Neutrophil (primary cell): ENCODE data around the gene CLEC4A.

ENCODE experiments used
- H3K27ac ChIP-seq: fragments of 200-600 bp; sonication (generic); 2 replicates; pipeline ENCODE4 v1.5.1; 2016; ENCODE audit warnings: mild to moderate bottlenecking, moderate library complexity
- H3K27me3 ChIP-seq: fragments of 200-600 bp; sonication (generic); 2 replicates; pipeline ENCODE4 v1.6.0; 2016; ENCODE audit warnings: mild to moderate bottlenecking
- H3K36me3 ChIP-seq: fragments of 200-600 bp; sonication (generic); 2 replicates; pipeline ENCODE4 v1.5.1; 2017
- H3K4me1 ChIP-seq, 2 experiments: fragments of 200-600 bp in 1 of 2; sonication (generic) in 1 of 2; 1 replicate in 1 of 2; 2 replicates in 1 of 2; pipeline versions ENCODE4 v1.5.1 to v1.6.1; 2013 to 2016; ENCODE audit warnings: low read depth in 1 of 2, low read length in 1 of 2, mild to moderate bottlenecking in 1 of 2, moderate library complexity in 1 of 2; ENCODE audit not compliant: control insufficient read depth in 1 of 2, insufficient read depth in 1 of 2
- H3K4me3 ChIP-seq, 2 experiments: fragments of 200-600 bp in 1 of 2; sonication (generic) in 1 of 2; 1 replicate in 1 of 2; 2 replicates in 1 of 2; pipeline ENCODE4 v1.5.1; 2013 to 2016; ENCODE audit warnings: low read depth in 1 of 2, low read length in 1 of 2, mild to moderate bottlenecking in 1 of 2, moderate library complexity in 1 of 2
- H3K9me3 ChIP-seq: fragments of 200-600 bp; sonication (generic); 2 replicates; pipeline ENCODE4 v1.5.1; 2016
- CTCF ChIP-seq: fragments of 200-600 bp; sonication (generic); IDR thresholded peaks from 2 replicates; pipeline ENCODE4 v1.5.1; 2016; ENCODE audit warnings: antibody characterized with exemption

Gene CLEC4A

GRCh38 chr12:8123124-8123912 lies at the start of gene CLEC4A:
Gene CLEC4A, plus strand, starts transcription at chr12:8123617. Its CDS starts 262 bp downstream, at chr12:8123879.
- no peak for TF ChIP-seq CTCF
- peaks cover 57 to 62% of the 10 kb centered on the region in 2 experiments for H3K4me1 ChIP-seq
- no peaks in the 10 kb centered on the region for H3K9me3 ChIP-seq
- H3K4me3 ChIP-seq = peak within 1 kb of the TSS; percentile 66 to 81
- H3K27ac ChIP-seq = peak within 1 kb of the TSS; percentile 95
- no peaks in the 10 kb centered on the region for H3K36me3 ChIP-seq
- no peaks in the 10 kb centered on the region for H3K27me3 ChIP-seq

- Histone ChIP-seq H3K9me3 (no peaks in the 10 kb centered on the region), H3K4me1 (peaks cover 58 to 74% of the 10 kb centered on the region in 2 experiments), H3K36me3 (no peaks in the 10 kb centered on the region), H3K4me3 (no peak overlapping the region), H3K27me3 (no peaks in the 10 kb centered on the region), H3K27ac (peak overlapping the region; percentile 47)
- no peak for TF ChIP-seq CTCF
Observed at GRCh38 chr12:8075935-8076334, 47.5 kb upstream of the CLEC4A start.

GRCh38 chr12:8076366-8076765 lies 47.1 kb upstream of the CLEC4A start:
- TF ChIP-seq CTCF = no peak
- Histone ChIP-seq H3K4me1 (peaks cover 58 to 74% of the 10 kb centered on the region in 2 experiments), H3K4me3 (no peak overlapping the region), H3K27ac (peak overlapping the region; percentile 47), H3K9me3 (no peaks in the 10 kb centered on the region), H3K36me3 (no peaks in the 10 kb centered on the region), H3K27me3 (no peaks in the 10 kb centered on the region)

GRCh38 chr12:8077207-8077606 lies 46.2 kb upstream of the CLEC4A start:
- Histone ChIP-seq H3K4me3 (no peak overlapping the region), H3K36me3 (no peaks in the 10 kb centered on the region), H3K4me1 (peaks cover 56 to 68% of the 10 kb centered on the region in 2 experiments), H3K27me3 (no peaks in the 10 kb centered on the region), H3K27ac (peak overlapping the region; percentile 47), H3K9me3 (no peaks in the 10 kb centered on the region)
- TF ChIP-seq CTCF = no peak

DNA sequence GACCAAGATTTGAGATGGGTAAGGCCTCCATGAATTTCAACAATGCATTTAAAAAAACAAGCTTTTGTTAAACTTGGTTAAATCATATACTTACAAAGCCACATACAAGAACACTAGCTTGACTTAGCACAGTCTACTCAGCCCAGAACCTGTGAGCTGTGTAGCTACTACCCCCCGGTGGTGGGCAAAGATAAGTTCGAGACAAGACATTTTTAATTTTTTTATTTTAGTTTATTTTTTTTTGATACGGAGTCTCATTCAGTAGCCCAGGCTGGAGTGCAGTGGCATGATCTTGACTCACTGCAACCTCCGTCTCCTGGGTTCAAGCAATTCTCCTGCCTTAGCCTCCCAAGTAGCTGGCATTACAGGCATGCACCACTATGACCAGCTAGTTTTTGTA lies 45.0 kb upstream of the CLEC4A start:
- peaks cover 68 to 71% of the 10 kb centered on the region in 2 experiments for H3K4me1 ChIP-seq
- H3K27me3 ChIP-seq = no peaks in the 10 kb centered on the region
- no peaks in the 10 kb centered on the region for H3K9me3 ChIP-seq
- H3K4me3 ChIP-seq = no peak overlapping the region
- H3K36me3 ChIP-seq = no peaks in the 10 kb centered on the region
- no peak for TF ChIP-seq CTCF
- peak overlapping the region; percentile 27 for H3K27ac ChIP-seq
